Tibial nerve (tissue), 4 donors: ENCODE data around the gene GHR. TPM values are rescaled to one million over a fixed set of nuclear protein-coding genes. Genes with fewer than 3 reads are reported as not detected.
A peak's percentile ranks its signal among the peaks of the same experiment; 100 is the strongest.

Source experiments
- DNase-seq, 2 donors: peaks; one replicate each; pipeline ENCODE4 v3.0.0-alpha.2; 2019; ENCODE audit warnings: low spot score in 2 of 2
- H3K27ac ChIP-seq, 4 donors: fragments of 200-600 bp; sonication (generic) in 3 of 4; one replicate each; pipeline ENCODE4 v1.5.1; 2017 to 2019; ENCODE audit warnings: mild to moderate bottlenecking in 1 of 4
- H3K27me3 ChIP-seq, 2 donors: fragments of 200-600 bp; sonication (generic) in 1 of 2; one replicate each; pipeline versions ENCODE4 v1.5.1 to v1.6.0; 2017 to 2019
- H3K36me3 ChIP-seq, 3 donors: fragments of 200-600 bp; sonication (generic); one replicate each; pipeline ENCODE4 v1.5.1; 2018 to 2019
- H3K4me1 ChIP-seq, 4 donors: fragments of 200-600 bp; sonication (generic) in 3 of 4; one replicate each; pipeline ENCODE4 v1.5.1; 2017 to 2019
- H3K4me3 ChIP-seq, 4 donors: fragments of 200-600 bp; sonication (generic) in 3 of 4; one replicate each; pipeline ENCODE4 v1.5.1; 2017 to 2019; ENCODE audit warnings: mild to moderate bottlenecking in 1 of 4, moderate library complexity in 1 of 4
- H3K9me3 ChIP-seq, 4 donors: fragments of 200-600 bp; sonication (generic) in 3 of 4; one replicate each; pipeline ENCODE4 v1.5.1; 2017 to 2019
- EP300 ChIP-seq, 2 donors: sonication (generic); formaldehyde crosslinking; IDR thresholded peaks; one replicate each; pipeline ENCODE4 v1.6.1; 2017; ENCODE audit warnings: antibody characterized with exemption in 2 of 2, mild to moderate bottlenecking in 1 of 2
- POLR2A ChIP-seq, 2 donors: fragments of 450-650 bp; IDR thresholded peaks; one replicate each; pipeline ENCODE4 v1.6.1; 2017; ENCODE audit warnings: antibody characterized with exemption in 2 of 2, mild to moderate bottlenecking in 2 of 2, moderate library complexity in 2 of 2
- WGBS, 2 donors: methylation state at CpG; one replicate each; pipeline ENCODE4 v1.1.5; 2018; 5-methylcytosine and 5-hydroxymethylcytosine counted together
- total RNA-seq, 4 donors: library from RNA; depleted of rRNA; stranded (reverse); fragments of >200 nt; gene quantifications; one replicate each; pipeline ENCODE4 v1.1.0, GENCODE V29; 2016
- TF ChIP-seq, protein P1 (sequence below), 5 experiments: fragments of 200-600 bp in 3 of 5; fragments of 450-650 bp in 2 of 5; sonication (generic) in 3 of 5; IDR thresholded peaks; one replicate each; pipeline ENCODE4 v1.5.1; 2016 to 2019; ENCODE audit warnings: antibody characterized with exemption in 5 of 5, mild to moderate bottlenecking in 3 of 5, moderate library complexity in 2 of 5

Gene GHR
- total RNA-seq, 4 donors from 2014 or later, result 30.2 to 39.6 (median 39.2) TPM

GRCh38 chr5:42753099-42753498, 329.9 kb downstream of the GHR start:
- Histone ChIP-seq H3K4me3 (no peak overlapping the region), H3K27me3 (no peaks in the 10 kb centered on the region), H3K9me3 (no peaks in the 10 kb centered on the region), H3K27ac (no peak overlapping the region), H3K4me1 (peaks cover 0 to 6% (median 2%) of the 10 kb centered on the region in 4 donors), H3K36me3 (no peaks in the 10 kb centered on the region)
- no peak for DNase-seq
- WGBS, 2 donors, result 90 to 93% methylated on average over 3 of the region's 3 CpGs
- TF ChIP-seq POLR2A (IDR thresholded peaks at IDR 0.05) (no peak), EP300 (IDR thresholded peaks at IDR 0.05) (no peak)
- TF ChIP-seq, protein P1, sequence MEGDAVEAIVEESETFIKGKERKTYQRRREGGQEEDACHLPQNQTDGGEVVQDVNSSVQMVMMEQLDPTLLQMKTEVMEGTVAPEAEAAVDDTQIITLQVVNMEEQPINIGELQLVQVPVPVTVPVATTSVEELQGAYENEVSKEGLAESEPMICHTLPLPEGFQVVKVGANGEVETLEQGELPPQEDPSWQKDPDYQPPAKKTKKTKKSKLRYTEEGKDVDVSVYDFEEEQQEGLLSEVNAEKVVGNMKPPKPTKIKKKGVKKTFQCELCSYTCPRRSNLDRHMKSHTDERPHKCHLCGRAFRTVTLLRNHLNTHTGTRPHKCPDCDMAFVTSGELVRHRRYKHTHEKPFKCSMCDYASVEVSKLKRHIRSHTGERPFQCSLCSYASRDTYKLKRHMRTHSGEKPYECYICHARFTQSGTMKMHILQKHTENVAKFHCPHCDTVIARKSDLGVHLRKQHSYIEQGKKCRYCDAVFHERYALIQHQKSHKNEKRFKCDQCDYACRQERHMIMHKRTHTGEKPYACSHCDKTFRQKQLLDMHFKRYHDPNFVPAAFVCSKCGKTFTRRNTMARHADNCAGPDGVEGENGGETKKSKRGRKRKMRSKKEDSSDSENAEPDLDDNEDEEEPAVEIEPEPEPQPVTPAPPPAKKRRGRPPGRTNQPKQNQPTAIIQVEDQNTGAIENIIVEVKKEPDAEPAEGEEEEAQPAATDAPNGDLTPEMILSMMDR (IDR thresholded peaks at IDR 0.05), result no peak

DNA sequence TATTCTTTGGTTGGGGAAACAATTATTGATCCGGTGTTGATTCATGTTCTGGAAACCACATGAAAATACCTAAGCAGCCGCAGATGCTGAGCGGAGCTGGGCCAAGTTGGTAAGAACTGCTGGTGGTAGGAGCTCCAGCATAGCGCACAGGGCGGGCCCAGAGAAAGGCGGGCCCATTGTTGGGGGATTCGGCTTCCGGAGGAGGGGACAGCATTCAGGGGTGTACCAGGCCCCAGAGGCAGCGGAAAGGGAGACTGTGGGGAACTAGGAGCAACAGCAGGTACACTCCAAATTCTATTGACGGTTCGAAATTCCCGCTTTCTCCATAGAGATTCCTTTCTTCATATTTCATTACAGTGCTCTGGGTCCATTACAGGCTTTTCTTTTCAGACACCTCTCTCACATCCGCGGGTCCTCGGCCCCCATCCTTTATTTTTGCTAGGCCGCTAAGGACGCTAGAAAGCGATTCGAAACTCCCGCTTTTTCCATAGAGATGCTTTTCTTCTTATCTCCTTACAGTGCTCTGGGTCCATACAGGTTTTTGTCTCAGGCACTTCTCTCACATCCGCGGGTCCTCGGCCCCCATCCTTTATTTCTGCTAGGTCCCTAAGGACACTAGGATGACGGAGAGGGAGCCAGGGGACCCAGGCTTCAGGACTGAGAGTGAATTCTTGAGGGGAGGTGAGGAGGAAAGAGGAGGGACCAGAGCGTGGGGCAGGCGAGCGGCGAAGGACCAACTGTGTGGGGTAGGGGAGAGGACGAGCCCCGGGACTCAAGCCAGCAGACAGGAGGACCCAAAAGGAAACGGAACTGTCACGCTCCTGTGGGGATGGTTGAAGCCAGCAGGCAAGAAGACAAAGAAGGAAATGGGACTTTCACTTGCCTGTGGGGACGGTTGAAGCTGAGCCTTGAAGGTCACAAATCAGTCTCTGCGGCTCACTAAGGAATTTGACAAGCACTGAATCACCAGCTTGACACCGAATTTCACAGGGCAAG, 333.7 kb downstream of the GHR start, which contains the start of gene CCDC152:
CCDC152 (plus strand) TSS at position 213 of the 996 bp plus-strand sequence. CDS start 2,304 bp downstream, outside the sequence.
- H3K36me3 ChIP-seq, result no peaks in the 10 kb centered on the region
- TF ChIP-seq, protein P1 (IDR thresholded peaks at IDR 0.05), result no peak
- no peak for TF ChIP-seq EP300 (IDR thresholded peaks at IDR 0.05)
- no peak for TF ChIP-seq POLR2A (IDR thresholded peaks at IDR 0.05)
- H3K9me3 ChIP-seq, result no peaks in the 10 kb centered on the region
- H3K4me3 ChIP-seq, result peak within 1 kb of the TSS; percentile 0 to 47 (median 42)
- H3K27ac ChIP-seq, result no peak within 1 kb of the TSS
- H3K4me1 ChIP-seq, result peaks cover 0 to 6% (median 2%) of the 10 kb centered on the region in 4 donors
- no peaks in the 10 kb centered on the region for H3K27me3 ChIP-seq
- WGBS, 2 donors, result 23 to 30% methylated on average over 35 of the region's 35 CpGs
- no peak for DNase-seq

DNA sequence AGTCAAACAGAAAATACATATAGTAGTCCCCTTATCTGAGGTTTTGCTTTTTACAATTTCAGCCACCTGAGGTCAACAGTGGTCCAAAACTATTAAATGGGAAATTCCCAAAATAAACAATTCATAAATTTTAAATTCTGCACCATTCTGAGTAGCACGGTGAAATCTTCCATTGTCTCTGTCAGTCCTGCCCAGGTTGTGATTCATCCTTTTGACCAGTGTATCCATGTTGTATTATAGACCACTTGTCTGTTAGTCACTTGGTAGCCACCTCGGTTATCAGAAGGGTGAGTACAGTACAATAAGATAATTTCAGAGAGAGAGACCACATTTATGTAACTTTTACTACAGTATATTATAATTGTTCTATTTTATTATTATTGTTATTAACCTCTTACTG, 336.2 kb downstream of the GHR start:
- Histone ChIP-seq H3K27me3 (no peaks in the 10 kb centered on the region), H3K27ac (no peak overlapping the region), H3K4me3 (no peak overlapping the region), H3K9me3 (no peaks in the 10 kb centered on the region), H3K4me1 (peaks cover 0 to 6% (median 2%) of the 10 kb centered on the region in 4 donors), H3K36me3 (no peaks in the 10 kb centered on the region)
- no peak for DNase-seq
- 81 to 87% methylated on average over 2 of the region's 2 CpGs for WGBS, 2 donors
- TF ChIP-seq, protein P1 (IDR thresholded peaks at IDR 0.05), result no peak

- TF ChIP-seq, protein P1 (IDR thresholded peaks at IDR 0.05), result no peak
- no peak for TF ChIP-seq EP300 (IDR thresholded peaks at IDR 0.05)
- no peak for TF ChIP-seq POLR2A (IDR thresholded peaks at IDR 0.05)
- Histone ChIP-seq H3K4me3 (no peak overlapping the region), H3K9me3 (no peaks in the 10 kb centered on the region), H3K36me3 (no peaks in the 10 kb centered on the region), H3K27me3 (no peaks in the 10 kb centered on the region), H3K4me1 (peaks cover 0 to 6% (median 2%) of the 10 kb centered on the region in 4 donors), H3K27ac (no peak overlapping the region)
- DNase-seq, result no peak
- WGBS, 2 donors, result 88 to 92% methylated on average over 4 of the region's 4 CpGs
These were observed 337.2 kb downstream of the GHR start for GRCh38 chr5:42760426-42760825.

- no peak for DNase-seq
- Histone ChIP-seq H3K9me3 (no peaks in the 10 kb centered on the region), H3K36me3 (no peaks in the 10 kb centered on the region), H3K4me3 (no peak overlapping the region), H3K27me3 (no peaks in the 10 kb centered on the region), H3K4me1 (peaks cover 0 to 6% (median 2%) of the 10 kb centered on the region in 4 donors), H3K27ac (no peak overlapping the region)
- 94 to 96% methylated on average over 1 of the region's 1 CpG for WGBS, 2 donors
- TF ChIP-seq POLR2A (IDR thresholded peaks at IDR 0.05) (no peak), EP300 (IDR thresholded peaks at IDR 0.05) (no peak)
- TF ChIP-seq, protein P1 (IDR thresholded peaks at IDR 0.05), result no peak
These were observed 338.6 kb downstream of the GHR start for GRCh38 chr5:42761791-42762190.
